GM23338 (cell line): ENCODE data around the gene ZNF670.
A peak's percentile ranks its signal among the peaks of the same experiment; 100 is the strongest.

Source experiments
- CTCF ChIP-seq, 2 experiments: fragments of 200-600 bp in 1 of 2; sonication (generic) in 1 of 2; conservative IDR thresholded peaks; 2 replicates each; pipeline versions ENCODE4 v1.5.1 to v1.6.1; 2016 to 2017; ENCODE audit warnings: antibody characterized with exemption in 2 of 2, low read depth in 2 of 2, mild to moderate bottlenecking in 2 of 2, moderate library complexity in 1 of 2
- EZH2 ChIP-seq: fragments of 200-600 bp; sonication (generic); IDR thresholded peaks from one replicate; pipeline ENCODE4 v1.8.0; 2017; ENCODE audit warnings: antibody characterized with exemption, mild to moderate bottlenecking, low read depth; ENCODE audit not compliant: unreplicated experiment
- JUNB ChIP-seq: IDR thresholded peaks from one replicate; pipeline ENCODE4 v1.6.1; 2016; ENCODE audit warnings: antibody characterized with exemption; ENCODE audit not compliant: unreplicated experiment
- POLR2AphosphoS5 ChIP-seq: IDR thresholded peaks from 2 replicates; pipeline ENCODE4 v1.6.1; 2016; ENCODE audit warnings: antibody characterized with exemption, low read depth
- REST ChIP-seq: IDR thresholded peaks from one replicate; pipeline ENCODE4 v1.6.1; 2018; ENCODE audit warnings: antibody characterized with exemption; ENCODE audit not compliant: unreplicated experiment

- TF ChIP-seq CTCF (conservative IDR thresholded peaks at IDR 0.05; ENCODE audit: low read depth in 2 of 2) (no peak), JUNB (no peak), EZH2 (peak; percentile 4), REST (no peak), POLR2AphosphoS5 (no peak)
Measured at GRCh38 chr1:247110627-247111258, 32.1 kb upstream of the ZNF670 start.
